Transverse colon (tissue), 3 donors: ENCODE measurements around the gene NAT14.

ENCODE experiments used
- POLR2A ChIP-seq: fragments of 450-650 bp; IDR thresholded peaks from one replicate; pipeline ENCODE4 v1.6.1; 2016; ENCODE audit warnings: antibody characterized with exemption, mild to moderate bottlenecking, moderate library complexity
- TF ChIP-seq, protein P1 (sequence below), 5 experiments: fragments of 200-600 bp in 3 of 5; fragments of 450-650 bp in 2 of 5; sonication (generic) in 3 of 5; IDR thresholded peaks; 1 replicate in 2 of 5; 2 replicates in 3 of 5; pipeline ENCODE4 v1.5.1; 2016 to 2017; ENCODE audit warnings: antibody characterized with exemption in 5 of 5, inconsistent platforms in 3 of 5, mild to moderate bottlenecking in 2 of 5, moderate library complexity in 1 of 5

- TF ChIP-seq, protein P1, sequence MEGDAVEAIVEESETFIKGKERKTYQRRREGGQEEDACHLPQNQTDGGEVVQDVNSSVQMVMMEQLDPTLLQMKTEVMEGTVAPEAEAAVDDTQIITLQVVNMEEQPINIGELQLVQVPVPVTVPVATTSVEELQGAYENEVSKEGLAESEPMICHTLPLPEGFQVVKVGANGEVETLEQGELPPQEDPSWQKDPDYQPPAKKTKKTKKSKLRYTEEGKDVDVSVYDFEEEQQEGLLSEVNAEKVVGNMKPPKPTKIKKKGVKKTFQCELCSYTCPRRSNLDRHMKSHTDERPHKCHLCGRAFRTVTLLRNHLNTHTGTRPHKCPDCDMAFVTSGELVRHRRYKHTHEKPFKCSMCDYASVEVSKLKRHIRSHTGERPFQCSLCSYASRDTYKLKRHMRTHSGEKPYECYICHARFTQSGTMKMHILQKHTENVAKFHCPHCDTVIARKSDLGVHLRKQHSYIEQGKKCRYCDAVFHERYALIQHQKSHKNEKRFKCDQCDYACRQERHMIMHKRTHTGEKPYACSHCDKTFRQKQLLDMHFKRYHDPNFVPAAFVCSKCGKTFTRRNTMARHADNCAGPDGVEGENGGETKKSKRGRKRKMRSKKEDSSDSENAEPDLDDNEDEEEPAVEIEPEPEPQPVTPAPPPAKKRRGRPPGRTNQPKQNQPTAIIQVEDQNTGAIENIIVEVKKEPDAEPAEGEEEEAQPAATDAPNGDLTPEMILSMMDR (IDR thresholded peaks at IDR 0.05), result no peak
- no peak for TF ChIP-seq POLR2A
These were observed 6.6 kb upstream of the NAT14 start for GRCh38 chr19:55478364-55478763.
